PFSK-1 (cell line): ENCODE data around the gene DAPK1.

Experiments used
- FOXP2 ChIP-seq: optimal IDR thresholded peaks from 2 replicates; pipeline ENCODE3; 2011; ENCODE audit warnings: borderline replicate concordance, control low read depth, inconsistent platforms; ENCODE audit not compliant: insufficient read depth; ENCODE audit errors: extremely low read length, extremely low read depth
- POLR2AphosphoS5 ChIP-seq: IDR thresholded peaks from 2 replicates; pipeline ENCODE4 v1.6.1; 2012; ENCODE audit warnings: low read depth, mild to moderate bottlenecking, control low read depth, low read length, moderate library complexity
- SIN3A ChIP-seq: IDR thresholded peaks from 2 replicates; pipeline ENCODE4 v1.6.1; 2012; ENCODE audit warnings: mild to moderate bottlenecking, low read length, moderate library complexity, borderline replicate concordance; ENCODE audit not compliant: insufficient read depth
- TAF1 ChIP-seq: IDR thresholded peaks from 2 replicates; pipeline ENCODE4 v1.6.1; 2012; ENCODE audit warnings: low read length, control low read depth, borderline replicate concordance; ENCODE audit not compliant: insufficient read depth
- TF ChIP-seq, protein P1 (sequence below), 2 experiments: IDR thresholded peaks; 2 replicates each; pipeline versions ENCODE4 v1.6.1 to v1.8.0; 2011 to 2012; ENCODE audit warnings: low read depth in 2 of 2, low read length in 2 of 2, control low read depth in 1 of 2, inconsistent platforms in 1 of 2, mild to moderate bottlenecking in 1 of 2, moderate library complexity in 1 of 2; ENCODE audit not compliant: insufficient read depth in 1 of 2

The DAPK1 gene

DNA sequence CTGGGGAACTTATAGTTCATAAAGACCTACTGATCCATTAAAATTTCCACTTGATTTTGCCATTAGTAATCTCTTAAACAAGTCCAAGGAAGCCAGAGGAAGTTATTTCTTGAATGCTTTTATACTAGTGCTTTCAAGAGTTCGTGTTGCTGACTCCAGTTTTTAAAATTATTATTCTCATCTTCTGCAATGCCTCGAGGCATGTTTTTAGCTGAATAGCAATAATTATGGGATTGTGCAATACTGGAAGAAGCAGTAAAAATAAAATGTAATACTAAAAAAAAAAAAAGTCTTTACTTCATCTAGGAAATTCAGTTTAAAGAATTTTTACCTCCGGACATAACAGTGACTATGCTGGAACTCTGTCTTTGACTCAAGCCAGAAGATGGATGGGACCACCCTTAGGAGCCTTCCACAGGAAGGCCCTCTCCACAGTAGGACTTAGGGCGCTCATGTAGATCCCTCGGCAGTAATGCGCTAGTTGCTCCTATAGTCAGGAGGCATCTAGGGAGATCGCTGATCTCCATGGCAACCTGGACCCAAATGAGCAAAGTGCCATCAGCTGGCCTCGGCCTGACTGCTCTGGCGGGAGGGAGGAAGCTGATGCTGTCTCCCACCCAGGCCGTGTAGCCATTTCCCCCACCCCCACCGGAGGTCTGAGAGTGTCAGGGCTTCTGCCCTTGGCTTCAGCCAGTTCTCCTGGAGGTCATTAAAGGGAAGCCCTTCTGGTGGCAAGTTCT, 56.7 kb downstream of the DAPK1 start:
- no peak for TF ChIP-seq FOXP2
- TF ChIP-seq, protein P1, sequence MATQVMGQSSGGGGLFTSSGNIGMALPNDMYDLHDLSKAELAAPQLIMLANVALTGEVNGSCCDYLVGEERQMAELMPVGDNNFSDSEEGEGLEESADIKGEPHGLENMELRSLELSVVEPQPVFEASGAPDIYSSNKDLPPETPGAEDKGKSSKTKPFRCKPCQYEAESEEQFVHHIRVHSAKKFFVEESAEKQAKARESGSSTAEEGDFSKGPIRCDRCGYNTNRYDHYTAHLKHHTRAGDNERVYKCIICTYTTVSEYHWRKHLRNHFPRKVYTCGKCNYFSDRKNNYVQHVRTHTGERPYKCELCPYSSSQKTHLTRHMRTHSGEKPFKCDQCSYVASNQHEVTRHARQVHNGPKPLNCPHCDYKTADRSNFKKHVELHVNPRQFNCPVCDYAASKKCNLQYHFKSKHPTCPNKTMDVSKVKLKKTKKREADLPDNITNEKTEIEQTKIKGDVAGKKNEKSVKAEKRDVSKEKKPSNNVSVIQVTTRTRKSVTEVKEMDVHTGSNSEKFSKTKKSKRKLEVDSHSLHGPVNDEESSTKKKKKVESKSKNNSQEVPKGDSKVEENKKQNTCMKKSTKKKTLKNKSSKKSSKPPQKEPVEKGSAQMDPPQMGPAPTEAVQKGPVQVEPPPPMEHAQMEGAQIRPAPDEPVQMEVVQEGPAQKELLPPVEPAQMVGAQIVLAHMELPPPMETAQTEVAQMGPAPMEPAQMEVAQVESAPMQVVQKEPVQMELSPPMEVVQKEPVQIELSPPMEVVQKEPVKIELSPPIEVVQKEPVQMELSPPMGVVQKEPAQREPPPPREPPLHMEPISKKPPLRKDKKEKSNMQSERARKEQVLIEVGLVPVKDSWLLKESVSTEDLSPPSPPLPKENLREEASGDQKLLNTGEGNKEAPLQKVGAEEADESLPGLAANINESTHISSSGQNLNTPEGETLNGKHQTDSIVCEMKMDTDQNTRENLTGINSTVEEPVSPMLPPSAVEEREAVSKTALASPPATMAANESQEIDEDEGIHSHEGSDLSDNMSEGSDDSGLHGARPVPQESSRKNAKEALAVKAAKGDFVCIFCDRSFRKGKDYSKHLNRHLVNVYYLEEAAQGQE (IDR thresholded peaks at IDR 0.05; ENCODE audit: insufficient read depth in 1 of 2, low read depth in 2 of 2, low read length in 2 of 2) = no peak
- TF ChIP-seq SIN3A = no peak
- TF ChIP-seq TAF1 = no peak
- TF ChIP-seq POLR2AphosphoS5 = no peak

DNA sequence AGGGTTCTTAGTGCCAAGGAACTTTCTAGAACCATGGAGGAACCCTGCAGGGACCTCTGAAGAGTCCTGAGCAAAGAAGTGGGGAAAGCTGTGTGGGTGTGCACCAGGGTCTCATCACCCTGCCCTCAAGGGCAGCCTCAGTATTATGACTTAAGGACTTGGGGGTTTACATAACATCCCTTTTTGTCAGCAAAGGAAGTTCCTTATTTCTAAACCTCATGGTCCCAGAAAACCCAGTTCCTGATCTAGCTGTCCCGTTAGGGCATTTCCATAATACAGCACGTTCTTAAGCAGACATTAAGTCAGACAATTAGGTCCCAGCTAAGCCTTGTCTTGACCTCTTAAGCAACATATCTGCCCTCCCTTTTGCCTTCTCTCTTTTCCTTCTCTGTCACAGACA, 57.3 kb downstream of the DAPK1 start:
- TF ChIP-seq FOXP2 (no peak), TAF1 (no peak), SIN3A (no peak), POLR2AphosphoS5 (no peak)
- TF ChIP-seq, protein P1 (IDR thresholded peaks at IDR 0.05; ENCODE audit: insufficient read depth in 1 of 2, low read depth in 2 of 2, low read length in 2 of 2) = no peak

DNA sequence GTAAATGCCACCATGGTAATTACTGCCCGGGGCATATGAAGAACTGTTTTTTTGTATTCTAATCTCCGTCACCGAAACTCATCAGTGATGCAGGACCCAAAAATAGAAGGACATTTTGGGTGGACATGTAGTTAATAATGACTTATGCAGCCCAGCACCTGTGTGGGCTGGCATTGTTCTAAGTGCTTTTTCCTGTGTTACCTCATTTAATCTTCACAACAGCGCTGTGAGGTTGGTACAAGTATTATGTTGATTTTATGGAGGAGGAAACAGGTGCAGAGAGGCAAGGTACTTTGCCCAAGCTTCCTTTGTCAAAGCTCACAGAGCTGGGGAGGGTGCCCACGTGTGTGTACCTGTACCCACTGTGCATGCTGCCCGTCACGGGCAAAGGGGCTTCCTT, 58.4 kb downstream of the DAPK1 start:
- no peak for TF ChIP-seq POLR2AphosphoS5

DNA sequence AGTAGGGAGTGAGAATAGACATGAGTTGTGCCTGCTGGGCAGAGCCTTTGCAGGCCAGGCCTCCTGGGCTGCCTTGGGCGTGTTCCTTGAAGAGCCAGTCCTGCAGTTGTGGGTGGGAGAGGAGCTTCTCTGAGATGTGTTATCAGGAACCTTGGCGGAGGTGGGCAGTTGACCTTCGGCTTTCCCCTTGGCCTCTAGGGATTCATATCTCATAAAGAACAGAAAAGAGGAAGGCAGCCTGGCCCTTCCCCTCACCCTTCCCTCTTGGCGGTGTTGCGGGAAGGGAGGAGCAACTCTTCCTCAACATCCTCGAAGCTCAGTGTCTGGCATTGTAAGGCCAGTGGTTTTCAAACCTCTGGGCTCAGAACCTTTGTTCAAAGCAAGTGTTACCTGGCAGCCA, 59.2 kb downstream of the DAPK1 start:
- TF ChIP-seq TAF1 (no peak), POLR2AphosphoS5 (no peak), SIN3A (no peak), FOXP2 (no peak)
- TF ChIP-seq, protein P1 (IDR thresholded peaks at IDR 0.05; ENCODE audit: insufficient read depth in 1 of 2, low read depth in 2 of 2, low read length in 2 of 2) = no peak

DNA sequence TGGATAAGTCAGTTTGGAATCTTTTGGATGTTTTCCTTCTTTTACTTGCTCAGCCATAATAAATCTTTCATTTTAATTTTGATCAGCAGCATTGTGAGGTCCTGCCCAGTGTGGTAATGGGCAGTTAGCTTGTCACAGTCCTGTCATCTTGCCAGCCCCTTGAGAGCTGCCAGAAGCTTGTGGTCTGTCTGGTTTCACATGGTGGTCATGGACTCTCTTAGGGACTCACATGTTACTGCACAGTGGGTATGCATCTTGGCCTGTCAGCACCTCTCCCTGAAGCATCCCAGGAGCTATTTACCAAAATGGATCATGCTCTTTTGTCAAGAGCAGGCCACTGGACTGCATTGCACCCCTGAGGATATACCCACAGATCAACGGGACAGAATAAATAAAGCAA, 60.3 kb downstream of the DAPK1 start:
- TF ChIP-seq TAF1 (no peak), SIN3A (no peak)

DNA sequence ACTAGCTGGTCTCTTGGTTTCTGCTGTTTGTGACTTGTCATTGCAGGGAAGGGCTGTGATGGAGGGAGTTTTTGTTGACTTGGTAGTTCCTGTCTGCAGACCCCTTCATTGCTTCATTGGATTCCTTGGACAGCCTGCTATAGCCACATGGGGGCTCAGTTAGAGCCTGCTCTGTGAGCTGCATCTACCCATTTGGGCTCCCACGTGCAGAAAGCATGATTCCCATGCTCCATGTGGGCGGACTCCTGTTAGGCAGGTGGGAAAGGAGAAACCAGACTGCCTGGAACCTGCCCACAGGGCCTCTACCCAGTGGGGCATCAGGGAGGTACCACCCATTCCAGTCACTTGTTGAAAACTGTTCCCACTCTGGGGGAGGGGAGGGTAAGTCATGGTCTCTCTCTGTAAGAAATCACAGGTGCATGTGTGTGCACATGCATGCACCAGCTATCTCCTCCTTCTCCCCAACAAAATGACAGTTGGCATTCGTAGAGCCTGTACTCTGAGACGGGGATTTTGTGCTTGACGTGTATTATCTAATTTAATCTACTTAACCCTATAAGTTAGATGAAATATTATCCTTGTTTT, 61.0 kb downstream of the DAPK1 start:
- TF ChIP-seq, protein P1 (IDR thresholded peaks at IDR 0.05; ENCODE audit: insufficient read depth in 1 of 2, low read depth in 2 of 2, low read length in 2 of 2) = no peak
- TF ChIP-seq FOXP2 (no peak), SIN3A (no peak), TAF1 (no peak), POLR2AphosphoS5 (no peak)
